CD4-positive, alpha-beta T cell treated with Interleukin-6 for 4 hours (primary cell): Measurements from ENCODE around the gene KL.

Experiments used
- DNase-seq: peaks from one replicate; pipeline ENCODE4 v3.0.0-alpha.2; 2020; ENCODE audit warnings: mixed read lengths

Gene KL

DNA sequence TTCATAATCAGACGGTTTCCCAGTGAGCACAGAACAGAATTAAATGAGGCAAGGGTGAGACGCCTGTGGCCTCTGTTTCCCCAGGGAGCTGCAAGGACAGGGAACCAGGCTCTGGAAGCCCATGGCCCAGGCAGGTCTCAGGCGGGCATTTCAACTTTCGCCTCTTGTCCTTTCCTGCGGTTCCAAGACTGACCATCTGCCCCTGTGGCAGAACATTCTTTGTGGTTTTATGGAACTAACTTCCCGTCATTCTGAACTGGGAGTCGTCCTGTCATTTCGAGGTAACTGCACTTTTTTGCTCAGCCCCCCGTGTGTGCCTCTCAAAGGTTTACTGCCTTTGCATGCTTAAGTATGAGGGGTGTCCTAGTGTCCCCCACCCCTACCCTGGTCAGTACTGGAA, 70.9 kb downstream of the KL start:
- DNase-seq, result no peak

DNA sequence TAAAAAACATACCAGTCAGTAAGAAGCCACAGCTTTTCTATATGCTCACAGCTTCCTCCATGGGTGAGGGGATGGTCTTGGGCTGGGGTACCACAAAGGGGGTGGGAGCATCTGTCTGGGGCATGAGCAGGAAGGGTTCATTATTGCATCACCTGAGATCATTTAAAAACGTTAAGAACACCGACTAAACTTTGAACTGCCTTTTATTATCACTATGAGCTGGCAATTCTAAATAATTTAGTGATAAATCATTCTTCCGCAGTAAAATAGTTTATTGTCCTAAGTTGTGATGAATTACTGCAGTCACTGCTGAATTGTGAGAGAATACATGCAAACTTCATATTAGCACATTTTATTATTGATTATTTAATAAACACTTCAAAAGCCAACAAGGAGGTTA, 71.6 kb downstream of the KL start:
- no peak for DNase-seq

DNA sequence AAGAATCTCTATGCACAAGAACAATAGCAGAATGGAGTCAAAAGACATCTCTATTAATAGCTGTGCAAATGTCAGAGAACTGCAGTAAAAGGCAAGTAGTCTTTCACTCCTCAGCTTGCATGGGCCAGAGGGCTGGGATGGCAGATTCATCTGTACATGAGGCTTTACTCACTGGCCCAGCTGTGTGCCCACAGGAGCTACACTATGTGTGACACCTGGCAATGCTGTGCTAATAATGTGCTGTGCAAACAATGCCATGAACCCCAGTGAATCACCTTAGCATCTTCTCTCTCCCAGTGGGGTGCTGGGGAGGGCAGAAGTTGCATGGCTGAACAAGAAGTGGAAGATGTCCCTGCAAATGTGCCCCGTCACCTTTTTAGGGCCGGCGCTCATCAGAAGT, 73.1 kb downstream of the KL start:
- no peak for DNase-seq

DNA sequence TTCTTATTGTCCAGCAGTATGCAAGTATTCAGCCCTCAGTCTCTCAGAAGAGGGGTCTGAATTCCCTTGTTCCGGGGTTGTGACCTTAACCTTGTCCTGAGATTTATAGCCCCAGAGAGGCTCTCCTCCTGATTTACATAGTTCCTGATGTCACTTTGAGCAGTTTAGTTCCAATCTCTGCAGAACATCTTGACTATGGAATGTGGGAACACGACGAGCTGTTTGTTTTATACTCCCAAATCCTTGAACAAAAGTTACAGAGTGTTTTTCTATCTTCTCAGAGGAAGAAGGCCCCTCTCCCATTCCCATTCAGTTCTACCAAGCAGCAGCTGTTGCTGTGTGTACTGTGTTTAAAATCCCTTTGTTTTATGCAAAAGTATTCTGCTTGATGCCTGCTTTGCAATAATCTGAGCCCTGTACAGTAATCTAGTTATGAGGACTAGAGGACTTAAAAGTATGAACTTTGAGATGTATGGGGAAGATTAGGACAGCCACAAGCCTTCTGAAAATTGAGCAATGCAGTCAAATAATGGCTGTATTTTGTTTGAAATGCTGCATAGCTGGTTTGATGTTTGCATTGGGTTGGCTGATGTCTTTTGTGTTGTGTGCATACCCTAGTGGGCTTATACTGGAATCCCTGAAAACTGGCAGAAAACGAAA, 74.7 kb downstream of the KL start:
- no peak for DNase-seq

DNA sequence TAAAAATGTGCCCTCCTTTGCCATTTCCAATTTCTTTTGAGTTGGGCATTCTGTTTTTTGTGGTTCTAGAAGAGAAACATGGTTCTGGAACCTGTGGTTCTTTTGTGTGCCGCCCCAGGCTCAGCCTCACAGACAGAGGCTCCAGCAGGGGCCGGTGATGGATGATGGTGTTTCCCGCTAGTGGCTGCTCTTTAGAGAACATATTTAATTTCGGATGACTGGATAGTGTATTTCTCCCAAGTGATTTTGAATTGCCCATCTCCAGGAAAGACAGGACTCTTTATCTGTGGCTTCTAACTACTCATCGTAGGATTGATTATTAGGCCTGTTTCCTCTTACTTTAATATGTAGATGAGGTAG, 75.2 kb downstream of the KL start:
- DNase-seq, result no peak

DNA sequence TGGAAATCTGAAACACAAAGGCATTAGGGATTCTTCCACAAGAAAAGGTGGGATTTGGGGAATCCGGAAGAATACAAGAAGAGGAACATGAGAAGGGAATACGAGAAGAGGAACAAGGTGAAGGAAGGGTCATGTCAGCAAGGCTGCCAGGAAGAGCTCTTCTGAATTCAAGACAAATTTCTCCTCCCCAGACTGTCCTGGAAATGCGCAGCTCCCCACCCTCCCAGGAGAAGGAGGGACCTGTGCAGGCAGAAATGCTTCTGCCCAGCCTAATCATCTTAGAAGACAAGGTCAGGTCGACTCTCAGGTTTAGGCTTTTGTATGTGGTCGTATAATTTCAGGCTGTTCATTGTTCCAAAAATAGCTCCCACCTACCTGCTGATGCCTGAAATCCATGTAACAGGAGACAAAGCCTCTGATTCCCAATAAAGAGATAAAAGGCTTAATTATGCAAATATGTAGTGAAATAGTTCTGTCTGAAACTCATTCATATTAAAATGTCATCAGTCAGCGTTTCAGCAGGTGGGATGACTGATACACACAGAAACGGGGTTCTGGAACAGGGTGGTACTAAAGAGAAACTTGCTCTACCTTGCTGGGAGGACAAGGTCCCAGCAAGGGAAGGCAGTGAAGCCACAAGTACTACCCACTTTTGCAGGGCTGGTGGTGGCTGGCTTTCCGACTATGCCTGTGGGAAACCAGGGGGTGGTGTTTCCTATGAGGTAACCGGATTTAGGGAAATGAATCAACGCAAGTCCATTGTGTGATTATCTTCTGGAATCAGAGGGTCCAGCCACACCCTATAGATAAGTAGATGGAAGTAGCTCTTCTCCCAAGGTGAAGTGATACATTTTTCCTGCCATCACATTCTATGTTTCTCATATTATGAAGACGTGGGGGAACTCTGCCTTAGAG, 76.1 kb downstream of the KL start:
- DNase-seq, result no peak

DNA sequence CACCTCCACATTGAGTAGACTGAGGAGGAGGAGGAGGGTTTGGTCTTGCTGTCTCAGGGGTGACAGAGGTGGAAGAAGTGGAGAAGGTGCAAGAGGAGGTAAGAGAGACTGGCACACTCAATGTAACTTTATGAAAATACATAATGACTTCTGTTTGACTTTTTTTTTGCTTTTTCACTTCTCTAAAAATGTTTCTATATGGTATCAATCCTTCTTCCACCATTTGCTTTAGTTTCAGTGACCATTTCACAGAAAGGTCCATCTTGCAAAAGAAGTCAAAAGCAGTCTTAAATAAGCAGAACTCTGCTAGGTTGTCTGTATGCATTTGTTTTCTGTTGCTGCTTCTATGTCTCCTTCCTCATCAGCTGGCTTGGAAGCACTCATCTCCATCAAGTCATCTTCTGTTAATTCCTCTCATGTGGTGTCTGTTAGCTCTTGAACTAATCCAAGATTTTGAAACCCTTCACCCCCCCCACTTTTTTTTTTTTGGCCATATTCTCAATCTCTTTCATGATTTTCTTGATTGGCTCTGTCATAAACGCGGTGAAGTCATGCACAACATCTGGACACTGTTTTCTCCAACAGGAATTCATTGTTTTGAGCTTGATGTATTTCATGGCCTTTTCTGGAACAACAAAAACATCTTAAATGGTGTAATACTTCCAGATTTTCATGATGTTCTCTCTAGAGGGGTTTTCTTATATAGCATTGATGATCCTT, 80.8 kb downstream of the KL start:
- no peak for DNase-seq

DNA sequence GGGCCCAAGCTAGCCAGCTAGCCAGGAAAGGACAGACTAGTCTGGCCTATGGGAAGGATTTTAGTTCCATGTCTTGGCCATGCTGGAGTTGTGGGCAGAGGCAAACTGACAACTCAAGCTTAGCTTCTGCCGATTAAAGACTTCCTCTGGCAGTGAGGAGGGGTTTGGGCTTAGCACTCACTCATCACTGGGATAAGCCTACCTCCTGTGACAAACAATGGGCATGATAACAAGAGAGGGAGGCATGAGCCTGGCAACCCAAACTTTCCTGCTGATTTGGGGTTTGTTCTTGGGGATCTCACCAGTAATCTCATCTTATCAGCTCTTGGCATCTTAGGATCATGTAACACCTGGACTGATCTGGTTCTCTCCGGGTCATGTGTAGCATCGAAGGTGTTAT, 83.6 kb downstream of the KL start:
- no peak for DNase-seq

DNA sequence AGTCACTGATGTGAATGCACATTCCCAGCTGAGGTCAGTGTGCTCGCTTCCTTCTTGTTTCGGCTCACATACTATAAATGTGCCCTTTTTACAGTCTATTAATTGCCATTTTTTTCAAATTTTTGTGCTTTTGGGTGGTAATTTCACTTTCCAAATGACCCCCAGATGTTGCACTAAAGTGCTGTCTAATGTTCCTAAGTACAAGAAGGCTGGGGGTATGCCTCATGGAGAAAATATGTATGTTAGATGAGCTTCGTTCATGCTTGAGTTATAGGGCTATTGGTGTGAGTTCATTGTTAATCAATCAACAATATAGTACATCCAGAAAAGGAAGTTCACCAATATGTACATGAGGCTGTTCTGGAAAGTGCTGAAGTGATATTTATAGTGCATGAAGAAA, 84.7 kb downstream of the KL start:
- DNase-seq, result no peak

DNA sequence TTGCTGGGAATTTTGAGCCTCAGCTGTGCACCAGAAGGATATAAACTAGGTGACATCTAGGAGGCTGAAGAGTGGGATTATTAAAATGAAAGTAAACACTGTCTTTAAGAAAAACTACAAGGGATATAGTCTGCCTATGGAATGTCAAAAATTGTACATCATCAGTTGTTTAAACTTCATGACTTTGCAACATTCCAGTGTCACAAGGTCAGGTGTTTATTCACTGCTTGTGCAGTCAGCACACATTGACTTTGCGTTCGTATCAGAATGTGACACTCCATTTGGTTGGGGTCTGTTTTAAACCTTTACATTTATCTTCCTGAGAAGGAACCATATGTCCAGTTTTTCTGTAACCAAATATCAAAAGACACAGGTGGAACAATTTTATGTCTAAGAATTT, 85.6 kb downstream of the KL start:
- DNase-seq, result no peak

DNA sequence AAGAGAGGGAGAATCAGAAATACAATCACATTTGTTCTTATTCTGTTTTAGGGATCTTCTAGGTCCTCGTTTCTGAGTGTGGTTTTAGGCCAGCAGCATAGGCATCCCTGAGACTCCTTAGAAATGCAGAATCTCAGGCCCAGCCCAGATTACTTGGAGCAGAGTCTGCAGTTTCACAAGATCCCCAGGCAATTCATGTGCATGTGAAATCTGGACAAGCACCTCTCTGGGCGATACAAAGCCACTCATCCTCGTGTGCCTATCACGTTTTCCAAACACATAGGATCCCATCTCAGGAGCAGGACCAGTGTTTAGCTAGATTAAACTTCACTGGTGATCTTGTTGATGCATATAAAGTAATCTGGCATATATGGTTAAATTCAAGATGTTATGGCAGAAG, 87.2 kb downstream of the KL start:
- DNase-seq, result no peak

DNA sequence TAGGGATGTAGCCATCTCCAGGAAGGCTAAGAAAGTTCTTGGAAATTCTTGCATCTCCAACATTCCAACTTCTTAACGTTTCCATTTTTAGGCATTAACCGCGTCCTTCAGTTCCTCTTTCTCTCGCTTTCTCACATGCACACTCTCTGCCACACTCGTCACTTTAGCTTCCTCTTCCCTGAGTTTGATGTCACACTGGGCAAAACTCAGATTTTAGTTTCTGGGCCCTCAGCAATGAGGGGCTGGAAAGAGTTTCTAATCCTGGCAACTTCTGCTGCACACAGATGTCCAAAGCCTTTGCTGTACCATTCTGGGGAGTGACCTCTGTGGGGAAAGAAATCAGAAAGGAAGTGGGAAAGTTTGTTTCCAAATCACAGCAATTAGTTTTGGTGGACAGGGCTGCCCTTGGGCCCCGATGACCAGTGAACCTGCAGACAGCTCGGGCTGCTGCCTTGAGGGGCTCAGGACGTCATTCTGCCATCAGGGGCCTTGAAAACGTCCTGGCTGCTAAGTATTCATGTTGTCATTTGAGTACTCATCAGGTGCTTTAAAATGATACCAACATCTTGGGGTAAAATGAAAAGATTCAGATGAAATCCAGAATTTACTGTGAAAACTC, 89.3 kb downstream of the KL start:
- DNase-seq, result no peak

DNA sequence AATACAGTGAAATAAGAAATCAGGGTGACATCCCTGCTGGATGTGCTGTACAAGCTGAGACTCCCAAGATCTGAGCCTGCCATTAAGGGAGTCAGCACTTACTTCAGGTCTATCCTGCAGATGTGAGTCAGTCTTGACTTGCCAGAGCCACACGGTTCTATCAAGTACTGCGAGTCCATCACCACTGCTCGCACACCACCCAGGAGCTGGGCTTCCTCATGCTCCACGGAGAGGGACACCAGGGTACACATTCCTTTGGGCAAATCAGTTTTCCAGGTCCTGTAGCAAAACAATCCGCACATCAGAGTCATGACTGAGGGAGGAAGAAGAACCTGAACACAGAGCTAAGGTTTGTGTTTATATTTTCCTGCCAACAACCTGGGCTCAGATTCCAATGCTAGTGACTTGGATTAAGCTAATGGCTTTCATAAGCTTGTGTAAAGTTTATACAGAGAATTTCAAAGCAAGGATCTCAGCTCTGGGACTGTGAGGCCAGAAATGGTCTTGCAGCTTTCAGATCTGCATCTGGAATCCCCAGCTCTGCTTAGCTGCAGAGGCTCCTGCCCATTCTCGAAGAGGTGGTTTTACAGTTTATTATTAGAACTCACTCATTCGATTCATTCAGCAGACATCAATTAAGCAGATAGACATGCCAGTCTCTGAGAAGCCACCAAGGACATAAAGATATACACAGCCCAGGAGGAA, 90.6 kb downstream of the KL start:
- no peak for DNase-seq

DNA sequence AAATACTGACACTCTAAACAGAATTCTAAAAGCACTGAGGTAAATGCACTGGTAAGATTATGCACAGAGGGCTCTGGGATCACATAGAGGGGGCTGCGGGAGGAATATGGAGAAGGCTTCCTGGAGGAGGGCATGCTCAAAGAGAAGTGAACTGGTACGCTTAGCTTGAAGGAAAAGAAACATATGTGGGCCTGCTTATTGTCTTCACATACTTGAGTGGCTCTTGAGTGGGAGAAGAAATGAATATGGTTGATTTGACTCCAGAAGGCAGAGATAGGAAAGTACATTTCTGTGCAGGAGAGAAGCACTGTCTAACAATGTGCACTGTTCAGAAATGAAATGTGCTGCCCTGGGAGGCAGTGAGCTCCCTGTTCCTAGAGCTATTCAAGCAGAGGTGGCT, 91.1 kb downstream of the KL start:
- no peak for DNase-seq

DNA sequence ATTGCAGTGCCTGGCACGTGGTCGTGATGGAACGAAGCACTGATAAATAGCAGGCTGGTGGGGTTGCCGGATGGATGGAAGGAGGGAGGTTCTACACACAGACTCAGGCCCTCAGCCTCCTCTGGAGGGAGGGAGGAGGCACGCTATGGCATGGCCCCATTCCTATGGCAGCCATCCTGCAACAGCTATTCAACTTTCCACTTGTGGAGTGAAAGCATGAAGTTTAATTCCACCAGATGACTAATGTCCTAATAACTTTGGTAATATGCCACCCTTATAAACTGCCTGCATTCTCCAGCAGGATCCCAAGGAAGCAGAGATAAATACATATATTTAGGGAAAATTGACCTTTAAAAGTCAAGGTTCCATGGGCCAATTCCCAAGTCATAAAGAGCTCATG, 92.4 kb downstream of the KL start:
- no peak for DNase-seq

DNA sequence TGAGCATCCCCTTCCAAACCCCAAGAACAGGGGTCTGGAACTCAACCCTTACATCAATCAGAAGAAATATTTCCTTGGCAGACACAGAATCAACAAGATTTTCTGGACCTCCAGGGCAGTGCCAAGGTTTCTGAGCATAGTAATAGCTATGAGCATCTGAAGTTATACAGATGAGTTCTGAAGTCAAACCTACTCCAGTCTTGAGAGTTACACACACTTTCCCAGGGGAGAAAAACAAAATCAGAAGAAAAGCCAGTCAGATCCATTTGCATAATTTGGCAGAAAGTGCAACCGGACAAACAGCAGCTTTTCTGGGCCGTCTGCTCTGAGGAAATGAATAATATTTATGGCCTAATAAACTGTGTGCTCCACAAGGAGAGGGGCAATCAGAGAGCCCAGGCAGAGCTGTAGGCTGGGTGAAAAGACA, 93.1 kb downstream of the KL start:
- no peak for DNase-seq

DNA sequence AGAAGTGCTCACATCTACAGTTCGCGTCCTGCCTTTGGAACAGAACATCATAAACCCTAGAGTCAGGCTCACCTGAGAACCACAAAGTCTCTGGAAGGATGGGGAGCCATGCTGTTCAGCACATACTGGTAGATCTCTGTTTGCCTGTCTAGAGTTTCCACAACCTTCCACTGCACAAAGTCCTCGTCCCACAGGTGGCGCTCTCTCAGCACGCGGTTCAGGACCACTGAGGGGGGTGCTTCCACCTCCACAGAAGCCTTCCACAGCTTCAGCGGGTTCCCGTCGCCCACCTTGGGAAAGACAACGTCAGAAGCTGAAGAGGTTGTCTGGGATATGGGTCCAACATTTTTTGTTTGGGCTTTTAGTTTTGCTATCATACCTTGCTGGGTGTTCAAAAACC, 93.6 kb downstream of the KL start:
- no peak for DNase-seq

DNA sequence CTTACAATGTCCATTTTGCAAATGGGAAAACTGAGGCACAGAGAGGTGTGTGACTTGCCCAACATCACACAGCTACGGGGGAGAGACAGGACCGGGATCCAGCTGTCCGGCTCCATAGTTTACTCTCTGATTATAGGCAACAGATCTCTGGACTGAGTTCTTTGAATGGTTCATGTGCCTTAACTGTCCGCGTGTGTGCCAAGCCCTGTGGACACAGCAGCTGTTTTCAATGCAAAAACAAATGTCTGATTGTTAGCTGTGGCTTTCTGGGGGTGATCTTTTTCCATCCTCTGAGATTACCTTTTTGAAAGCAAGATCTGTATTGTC, 94.1 kb downstream of the KL start:
- DNase-seq, result no peak

DNA sequence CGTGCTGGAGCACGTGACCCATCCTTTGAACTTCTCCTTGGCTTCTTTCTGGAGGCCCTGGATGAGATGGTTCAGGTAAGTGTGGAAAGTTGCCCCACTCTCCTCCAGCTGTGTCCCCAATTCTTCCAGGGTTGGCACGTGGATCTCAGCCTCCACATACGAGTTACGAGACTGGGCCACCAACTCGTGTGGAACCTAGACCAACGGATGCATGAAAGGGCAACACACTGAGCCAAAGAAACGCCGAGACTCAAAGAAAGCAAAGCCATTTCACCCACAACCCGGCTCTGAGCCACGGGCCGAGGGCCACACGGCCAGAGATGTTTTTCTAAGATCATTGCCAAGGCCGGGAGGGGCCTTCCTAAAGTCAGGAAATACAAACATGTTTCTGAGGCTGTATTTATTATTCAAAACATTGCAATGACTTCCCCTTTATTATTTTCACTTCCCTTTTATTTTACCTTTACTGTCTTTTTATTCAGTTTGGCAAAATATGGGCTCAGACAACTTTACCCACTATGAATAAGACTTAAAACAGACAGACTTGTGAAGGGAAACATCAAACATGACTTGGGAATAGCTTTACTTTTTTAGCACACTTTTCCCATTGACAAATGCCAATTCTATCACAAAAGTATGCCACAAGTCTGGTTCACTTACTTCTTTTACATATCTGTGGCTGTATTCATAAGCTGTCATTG, 94.6 kb downstream of the KL start:
- no peak for DNase-seq

DNA sequence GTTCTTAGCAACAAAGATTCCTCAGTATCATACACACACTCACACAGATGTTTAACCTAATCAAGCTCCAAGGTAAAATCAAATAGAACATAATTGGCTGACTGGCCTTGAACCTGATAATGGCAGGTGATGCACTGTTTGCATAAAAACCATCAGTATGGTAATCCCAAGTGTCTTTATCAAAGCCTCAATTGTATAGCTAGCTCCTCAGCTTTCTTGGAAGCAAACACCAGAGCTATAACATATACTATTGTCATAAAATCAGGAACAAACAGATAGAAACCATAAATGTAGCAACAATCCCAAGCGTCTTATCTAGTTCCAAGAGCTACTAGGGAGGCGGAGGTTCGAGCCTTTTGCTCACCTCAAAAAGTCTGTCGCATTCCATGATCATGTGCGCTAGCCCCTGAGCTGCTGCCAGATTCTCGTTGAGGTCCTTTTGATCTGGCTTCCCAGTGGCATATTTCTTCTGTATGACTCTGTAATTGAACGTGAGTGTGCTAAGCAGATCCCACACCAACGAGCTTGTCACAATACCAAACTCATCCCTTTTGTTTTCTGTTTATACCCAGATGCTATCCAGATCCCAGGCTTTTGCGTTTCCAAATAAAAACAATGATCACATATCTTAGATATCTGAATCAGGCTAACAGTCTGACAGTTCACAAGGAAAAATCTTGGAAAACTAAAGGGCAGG, 95.3 kb downstream of the KL start:
- DNase-seq, result no peak

DNA sequence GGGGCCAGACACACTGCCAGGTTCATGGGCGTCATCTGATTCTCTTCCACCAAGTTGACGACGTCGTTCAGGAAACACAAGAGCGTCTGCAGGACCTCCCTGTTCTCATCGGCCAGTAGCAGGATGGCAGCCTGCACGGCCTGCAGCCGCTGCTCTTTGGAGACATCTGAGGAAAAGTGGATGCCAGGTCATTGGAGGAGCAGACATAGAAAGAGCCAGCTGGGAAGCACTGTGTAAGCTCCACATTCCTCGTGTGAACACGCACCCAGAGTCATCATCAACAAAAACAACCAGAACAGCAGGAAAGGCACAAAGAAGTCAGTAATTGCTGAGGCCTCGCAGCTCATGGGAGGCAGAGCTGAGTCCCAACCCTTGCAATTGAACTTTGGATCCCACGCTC, 96.5 kb downstream of the KL start:
- no peak for DNase-seq

DNA sequence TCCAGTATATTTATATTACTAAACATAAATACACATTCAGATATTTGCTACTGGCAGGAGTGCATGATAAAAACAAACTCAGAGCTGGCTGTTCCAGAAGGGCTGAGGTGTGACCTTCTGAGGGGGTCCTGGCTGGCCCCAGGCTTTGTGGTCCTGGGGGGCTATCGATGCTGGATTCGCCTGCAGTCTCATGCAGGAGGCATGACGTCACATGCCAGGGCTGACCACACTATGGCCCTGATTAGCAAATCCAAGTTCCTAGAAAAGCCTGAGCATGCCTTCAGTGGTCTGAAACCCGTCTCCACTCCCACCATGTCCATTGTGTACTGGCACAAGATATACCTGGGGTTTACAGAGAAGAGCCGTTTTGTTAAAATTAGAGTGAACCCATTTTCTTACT, 97.9 kb downstream of the KL start:
- no peak for DNase-seq
